ENCODE data around the gene DNAJC22.
"Not testable (repeated sequence)": the region's sequence is repeated elsewhere in the genome, so short reads cannot be mapped to it uniquely, and the experiment has no call there.

Gene DNAJC22

DNA sequence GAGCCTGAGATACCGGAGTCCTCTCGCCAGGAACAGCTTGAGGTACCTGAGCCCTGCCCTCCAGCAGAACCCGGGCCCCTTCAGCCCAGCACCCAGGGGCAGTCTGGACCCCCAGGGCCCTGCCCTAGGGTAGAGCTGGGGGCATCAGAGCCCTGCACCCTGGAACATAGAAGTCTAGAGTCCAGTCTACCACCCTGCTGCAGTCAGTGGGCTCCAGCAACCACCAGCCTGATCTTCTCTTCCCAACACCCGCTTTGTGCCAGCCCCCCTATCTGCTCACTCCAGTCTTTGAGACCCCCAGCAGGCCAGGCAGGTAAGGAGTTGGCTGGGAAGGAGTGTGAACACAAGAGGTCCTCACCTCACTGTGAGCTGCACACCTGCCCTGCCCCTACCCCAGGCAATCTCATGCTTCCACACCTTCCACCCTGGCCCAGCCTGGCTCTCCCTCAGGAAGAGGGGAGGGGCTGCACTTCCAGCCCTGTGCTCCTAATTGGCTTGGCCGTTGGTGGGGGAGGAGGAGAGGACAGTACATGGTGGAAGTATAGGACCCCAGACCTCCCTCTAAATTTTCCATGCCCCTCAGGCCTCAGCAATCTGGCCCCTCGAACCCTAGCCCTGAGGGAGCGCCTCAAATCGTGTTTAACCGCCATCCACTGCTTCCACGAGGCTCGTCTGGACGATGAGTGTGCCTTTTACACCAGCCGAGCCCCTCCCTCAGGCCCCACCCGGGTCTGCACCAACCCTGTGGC is 15.9 kb upstream of the DNAJC22 start:
- DNase-seq (ENCODE audit: low read depth in 3 of 3, low spot score in 1 of 3) = no peak

DNA sequence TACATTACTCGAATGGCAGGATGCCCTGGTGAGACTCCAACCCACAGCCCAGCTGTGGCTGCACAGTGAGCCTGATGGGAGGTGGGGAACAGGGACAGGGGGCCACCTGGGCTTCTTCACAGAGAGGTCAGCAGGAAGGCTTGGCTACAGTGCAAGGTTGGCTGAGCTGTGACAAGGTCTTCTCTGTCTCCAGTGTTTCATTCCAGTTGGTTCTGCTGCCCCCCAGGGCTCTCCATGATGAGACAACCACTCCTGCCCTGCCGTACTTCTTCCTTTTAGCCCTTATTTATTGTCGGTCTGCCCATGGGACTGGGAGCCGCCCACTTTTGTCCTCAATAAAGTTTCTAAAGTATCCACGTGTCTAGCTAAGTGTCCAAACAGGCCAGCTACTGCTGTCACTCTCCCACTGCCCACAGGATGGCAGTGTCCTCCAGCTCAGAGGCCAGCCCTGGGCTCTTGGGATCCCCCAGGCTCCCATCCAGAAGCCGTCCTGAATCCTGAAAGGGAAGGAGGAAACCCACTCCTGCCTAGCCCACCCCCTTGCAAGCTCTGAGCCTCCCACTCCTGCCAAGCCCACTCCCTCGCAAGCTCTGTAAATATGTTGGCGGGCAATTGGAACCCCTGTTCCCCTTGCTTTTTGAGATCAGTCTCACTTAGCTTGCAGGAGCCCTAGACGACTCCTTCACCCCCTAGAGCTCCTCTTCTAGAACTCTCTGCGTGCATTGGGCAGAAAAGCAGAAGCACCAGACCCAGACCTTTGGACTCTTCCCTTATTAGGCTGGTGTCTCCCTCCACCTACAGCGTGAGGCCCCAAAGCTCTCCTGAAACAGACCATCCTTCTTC is 15.1 kb upstream of the DNAJC22 start:
- no peak for DNase-seq (ENCODE audit: low read depth in 3 of 3, low spot score in 1 of 3)

DNA sequence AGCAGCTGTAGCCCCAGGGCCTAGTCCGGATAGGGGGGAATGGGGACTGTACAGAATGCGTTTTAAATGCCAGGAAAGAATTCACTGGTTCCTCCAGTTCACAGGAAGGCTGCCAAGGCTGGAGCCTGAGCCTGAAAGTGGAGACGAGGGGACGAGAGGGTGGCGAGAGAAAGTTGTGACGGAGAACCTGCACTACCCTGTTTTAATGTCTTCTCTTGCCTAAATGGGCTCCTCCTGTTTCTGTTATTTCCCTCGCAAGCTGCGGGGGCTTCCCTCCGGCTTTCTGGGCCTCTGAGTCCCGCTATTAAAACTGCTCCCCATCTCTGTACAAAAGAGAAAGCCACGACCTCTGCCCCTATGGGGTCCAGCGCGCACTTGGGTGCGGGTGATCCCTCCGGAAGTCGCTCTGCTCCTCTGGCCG is 14.2 kb upstream of the DNAJC22 start:
- DNase-seq (ENCODE audit: low read depth in 3 of 3, low spot score in 1 of 3) = no peak

DNA sequence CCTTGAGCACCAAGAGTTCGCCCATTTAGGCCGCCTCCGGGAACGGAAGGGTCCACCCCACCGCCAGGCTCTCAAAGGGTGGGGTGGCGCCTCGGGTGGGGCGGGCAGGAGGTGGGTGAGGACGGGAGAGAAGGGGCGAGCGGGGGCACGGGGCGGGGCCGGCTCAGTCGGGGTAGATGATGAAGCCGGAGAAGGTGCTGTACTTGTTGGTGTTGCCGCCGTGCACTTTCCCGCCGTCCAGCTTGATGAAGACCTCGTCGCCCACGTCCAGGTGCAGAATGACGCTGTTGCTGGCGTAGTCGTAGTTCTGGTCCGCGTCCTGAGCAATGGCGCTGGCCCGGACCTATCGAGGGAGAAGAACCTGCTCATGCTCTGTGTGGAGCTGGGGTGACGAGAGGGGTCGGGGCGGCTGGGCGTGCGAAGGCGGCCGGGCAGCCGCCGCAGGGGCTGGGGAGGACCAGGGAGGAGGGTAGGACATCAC is 13.8 kb upstream of the DNAJC22 start:
- no peak for DNase-seq (ENCODE audit: low read depth in 3 of 3, low spot score in 1 of 3)

DNA sequence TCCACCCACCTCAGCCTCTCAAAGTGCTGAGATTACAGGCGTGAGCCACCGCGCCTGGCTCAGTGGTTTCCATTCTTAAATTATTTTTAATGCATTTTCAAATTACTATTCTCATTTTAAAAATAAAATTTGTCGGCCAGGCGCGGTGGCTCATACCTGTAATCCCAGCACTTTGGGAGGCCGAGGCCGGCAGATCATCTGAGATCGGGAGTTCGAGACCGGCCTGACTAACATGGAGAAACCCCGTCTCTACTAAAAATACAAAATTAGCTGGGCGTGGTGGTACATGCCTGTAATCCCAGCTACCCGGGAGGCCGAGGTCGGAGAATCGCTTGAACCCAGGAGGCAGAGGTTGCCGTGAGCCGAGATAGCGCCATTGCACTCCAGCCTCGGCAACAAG is 12.9 kb upstream of the DNAJC22 start:
- not testable (repeated sequence) for DNase-seq (ENCODE audit: low read depth in 3 of 3, low spot score in 1 of 3)

DNA sequence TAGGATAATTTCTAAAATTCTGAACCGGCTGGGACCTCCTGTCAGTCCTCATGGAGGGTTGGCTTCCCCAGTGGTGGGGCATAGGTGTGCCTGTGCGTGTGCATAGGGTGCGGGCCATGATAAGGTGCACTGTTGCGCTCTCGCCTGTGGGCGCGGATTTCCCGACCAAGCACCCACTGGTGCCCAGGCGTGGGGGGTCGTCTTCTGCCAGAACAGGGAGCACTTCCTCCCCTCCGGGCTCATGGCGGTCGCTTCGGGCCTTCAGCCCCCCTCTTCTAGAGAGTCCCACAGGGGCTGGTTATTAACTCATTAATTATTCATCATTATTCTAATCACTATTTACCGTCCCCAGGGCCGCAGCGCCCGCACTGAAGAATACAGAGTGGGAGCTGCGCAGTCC is 12.5 kb upstream of the DNAJC22 start:
- no peak for DNase-seq (ENCODE audit: low read depth in 3 of 3, low spot score in 1 of 3)

DNA sequence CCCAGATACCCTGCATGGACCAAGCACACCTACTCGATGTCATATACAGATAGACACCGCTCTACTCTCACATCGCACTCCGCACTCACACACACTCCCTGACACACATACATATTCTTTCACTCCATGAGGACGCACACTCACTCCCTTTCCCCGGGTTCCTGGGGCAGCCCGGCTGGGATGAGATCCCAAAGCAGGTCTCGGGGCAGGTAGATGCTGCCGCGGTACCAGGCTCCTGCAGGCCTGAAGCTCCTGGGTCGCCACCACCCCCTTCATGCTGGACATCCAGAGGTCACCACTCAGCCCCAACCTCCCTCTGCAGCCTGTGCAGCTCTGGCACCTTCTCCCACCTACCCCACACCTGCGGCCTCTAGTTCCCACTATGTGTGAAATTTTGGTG is 12.0 kb upstream of the DNAJC22 start:
- DNase-seq (ENCODE audit: low read depth in 3 of 3, low spot score in 1 of 3) = no peak

DNA sequence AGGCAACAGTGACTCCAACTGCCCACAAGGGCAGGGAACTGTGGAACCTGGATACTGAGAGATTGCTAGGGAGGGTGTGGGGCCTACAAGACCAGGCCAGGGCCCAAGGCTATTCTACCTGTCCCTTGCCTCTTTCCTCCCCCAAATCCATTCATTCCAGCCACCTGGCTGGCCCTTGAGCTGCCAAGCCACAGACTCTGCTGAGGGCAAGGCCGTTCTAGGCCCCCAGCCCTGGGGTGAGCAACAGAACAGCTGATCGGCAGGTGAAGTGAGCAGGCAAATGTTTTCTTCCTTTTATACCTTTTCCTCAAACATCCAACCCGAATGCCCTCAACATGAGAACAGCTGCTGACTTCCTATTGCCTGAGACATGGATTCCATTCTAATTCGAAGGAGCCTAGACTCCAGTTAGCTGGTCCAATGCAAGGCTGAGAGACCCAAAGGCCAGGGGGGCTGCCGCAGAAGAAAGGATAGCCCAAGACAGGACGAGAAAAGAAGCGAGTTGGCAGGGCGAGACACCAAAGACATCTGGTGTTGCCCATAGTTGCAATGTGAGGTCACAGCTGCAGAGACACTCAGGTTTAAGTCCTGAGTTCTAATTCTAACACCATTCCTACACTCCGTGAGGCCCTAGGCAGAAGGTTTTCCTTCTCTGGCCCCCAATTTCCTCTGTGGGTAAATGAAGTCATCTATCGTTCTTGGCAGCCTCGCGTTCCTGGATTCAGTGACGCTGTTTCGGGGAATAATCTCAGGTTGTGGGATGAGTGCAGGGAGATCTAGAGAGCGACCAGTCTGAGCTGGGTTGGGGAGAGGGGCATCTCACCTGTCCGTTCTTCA is 11.4 kb upstream of the DNAJC22 start:
- no peak for DNase-seq (ENCODE audit: low read depth in 3 of 3, low spot score in 1 of 3)

DNA sequence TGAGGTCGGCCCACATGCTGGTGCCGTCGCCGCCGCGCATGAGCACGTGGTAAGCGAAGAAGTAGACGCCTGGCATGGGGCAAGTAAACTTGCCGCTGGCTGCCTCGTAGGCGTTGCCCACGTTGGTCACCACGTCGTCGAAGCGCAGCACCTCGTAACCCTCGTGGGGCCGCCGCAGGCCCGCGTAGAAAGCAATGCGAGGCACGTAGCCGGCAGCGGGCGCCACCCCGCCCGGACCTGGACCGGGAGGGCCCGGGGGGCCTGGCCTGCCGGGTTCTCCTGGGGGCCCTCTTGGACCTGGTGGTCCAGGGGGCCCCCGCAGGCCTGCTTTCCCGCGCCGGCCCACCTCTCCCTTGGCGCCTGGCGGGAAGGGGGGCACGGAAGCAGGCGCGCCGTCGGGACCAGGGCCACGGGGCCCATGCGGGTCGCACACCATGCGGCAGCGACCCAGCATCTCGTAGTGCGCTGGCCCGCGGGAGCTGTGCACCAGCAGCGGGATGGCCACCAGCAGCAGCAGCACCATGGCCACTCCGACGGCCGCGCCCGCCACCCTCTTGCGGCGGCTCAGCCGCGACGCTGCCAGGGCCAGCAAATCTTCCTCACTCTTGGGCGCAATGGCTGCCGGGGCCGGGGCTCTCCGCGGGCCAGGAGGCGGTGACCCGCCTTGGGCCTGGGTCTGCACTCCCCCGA is 10.6 kb upstream of the DNAJC22 start:
- DNase-seq (ENCODE audit: low read depth in 3 of 3, low spot score in 1 of 3) = no peak

DNA sequence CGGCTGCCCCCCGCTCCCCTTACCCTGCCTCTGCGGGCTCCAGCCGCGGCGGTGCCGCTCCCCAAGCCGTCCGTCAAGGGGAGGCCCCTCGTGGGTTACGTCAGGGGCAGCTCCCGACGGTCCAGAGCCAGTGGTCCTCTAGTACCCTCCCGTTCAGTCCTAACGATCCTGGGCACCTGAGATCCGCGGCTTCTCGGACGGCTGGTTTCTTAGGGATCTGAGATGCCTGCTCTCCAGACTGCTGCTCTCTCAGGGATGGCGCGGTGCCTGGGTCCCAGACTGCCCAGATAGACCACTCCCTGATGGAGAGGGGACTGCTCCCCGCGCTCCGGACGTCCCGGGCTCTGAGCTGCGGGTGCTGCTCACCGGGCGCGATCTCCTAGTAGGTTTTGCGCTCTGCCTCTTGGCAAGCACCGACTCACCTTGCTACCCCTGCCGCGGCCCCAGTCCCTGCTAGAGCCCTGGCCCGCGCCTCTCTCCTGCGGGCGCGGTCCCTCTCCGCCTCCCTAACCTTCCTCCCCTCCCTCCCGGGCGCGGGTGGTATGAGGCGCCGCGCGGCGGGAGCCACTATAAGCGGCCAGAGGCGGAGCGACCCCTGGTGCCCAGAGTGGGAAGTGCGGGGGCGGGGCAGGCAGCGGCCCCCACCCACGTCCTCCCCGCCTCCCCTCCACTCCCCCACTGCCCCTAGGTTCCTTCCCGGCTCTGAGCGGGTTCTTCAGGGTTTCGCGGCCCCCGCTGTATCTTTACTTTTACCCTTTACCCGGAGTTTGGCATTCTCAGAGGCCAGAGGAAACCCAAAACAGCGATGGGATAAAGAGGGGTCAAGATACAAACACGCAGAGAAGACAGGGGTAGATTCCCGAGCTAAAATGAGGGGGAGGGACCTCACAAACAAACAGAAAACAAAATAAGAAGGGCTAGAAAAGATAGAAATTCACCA is 9.8 kb upstream of the DNAJC22 start, which contains the start of gene C1QL4:
Gene C1QL4 (minus strand): TSS at position 544 of the 940 bp plus-strand sequence. CDS start 711 bp downstream, outside the sequence.
- DNase-seq (ENCODE audit: low read depth in 3 of 3, low spot score in 1 of 3) = peak; percentile 51 to 90 (median 81)

DNA sequence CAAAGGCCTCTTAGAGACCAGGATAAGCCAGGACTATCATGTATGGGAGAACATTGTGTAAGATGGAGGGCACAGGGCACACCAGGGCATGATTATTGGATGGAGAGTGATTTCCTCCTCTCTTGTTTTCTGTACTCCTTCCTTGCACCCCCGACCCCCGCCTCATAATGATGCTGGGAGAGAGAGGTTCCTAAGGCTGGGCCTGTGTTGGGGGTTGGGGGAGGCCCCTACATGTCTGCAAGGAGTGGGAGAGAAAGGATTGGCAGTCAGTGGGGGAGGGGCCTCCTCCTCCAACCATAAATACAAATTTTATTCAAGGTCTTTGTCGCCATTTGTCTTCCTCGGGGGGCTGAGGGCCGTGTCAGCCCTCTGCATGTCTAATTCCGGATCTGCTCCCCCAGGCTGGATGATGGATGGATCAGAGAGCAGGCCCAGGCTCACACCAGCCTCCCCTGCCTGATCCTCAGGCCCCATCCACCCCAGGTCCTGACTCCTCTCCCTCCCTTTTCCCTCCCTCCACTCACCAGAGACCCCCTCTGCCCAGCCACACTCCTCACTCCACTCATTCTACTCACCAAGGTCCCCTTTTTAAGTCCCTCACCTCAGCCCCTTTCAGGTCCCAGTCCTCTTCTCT is 7.7 kb upstream of the DNAJC22 start:
- no peak for DNase-seq (ENCODE audit: low read depth in 3 of 3, low spot score in 1 of 3)

DNA sequence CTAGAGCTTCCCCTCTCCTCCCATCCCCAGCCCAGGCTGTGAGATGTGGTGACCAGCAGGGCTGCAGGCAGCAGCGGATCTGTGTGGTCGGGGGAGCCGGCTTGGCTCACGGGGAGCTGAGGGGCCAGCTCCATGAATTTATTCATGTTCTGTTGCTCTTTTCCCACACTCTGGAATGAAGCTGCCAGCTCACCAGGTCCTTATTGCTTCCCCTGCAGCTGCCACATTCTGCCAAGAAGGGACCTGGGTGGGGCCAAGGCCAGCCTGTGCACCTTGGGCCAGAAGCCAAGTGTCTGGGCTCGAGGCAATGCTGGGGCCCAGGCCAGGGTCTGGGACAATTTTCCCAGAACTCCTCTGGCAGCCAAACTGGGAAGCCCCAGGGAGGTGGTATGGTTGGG is 7.2 kb upstream of the DNAJC22 start:
- no peak for DNase-seq (ENCODE audit: low read depth in 3 of 3, low spot score in 1 of 3)

DNA sequence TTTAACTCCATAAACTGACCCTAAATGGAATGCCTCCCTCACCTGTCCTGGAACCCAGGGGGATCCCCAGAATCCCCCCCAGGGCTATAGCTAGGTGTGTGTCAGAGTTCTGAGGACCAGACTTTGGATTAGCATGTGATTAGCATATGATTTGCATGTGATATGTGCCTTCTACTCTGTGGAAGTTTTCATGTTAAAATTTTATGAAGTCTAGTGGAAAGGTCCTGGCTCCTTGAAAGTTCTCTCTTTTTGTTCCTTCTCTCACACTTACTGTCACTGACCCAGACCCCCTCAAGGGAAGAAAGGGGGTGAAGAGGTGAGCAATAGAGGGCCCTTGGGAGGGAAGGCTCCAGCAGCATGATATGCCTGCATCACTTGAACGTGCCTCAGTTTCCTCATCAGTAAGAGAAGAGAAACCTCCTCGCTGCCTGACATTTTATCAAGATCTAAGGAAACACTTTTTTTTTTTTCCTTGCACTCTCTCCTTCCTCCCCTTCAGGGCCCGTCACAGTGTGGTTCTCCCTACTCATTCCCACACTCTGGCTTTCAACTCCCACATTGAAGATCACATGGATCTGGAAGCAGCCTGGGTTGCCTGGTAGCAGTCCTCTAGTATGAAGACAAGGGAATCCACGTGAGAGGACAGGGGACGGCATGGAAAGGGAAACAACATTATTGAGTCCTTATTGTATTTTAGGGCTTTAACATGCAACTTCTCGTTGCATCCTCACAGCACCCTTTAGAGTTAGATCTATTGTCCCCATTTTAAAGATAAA is 6.4 kb upstream of the DNAJC22 start:
- no peak for DNase-seq (ENCODE audit: low read depth in 3 of 3, low spot score in 1 of 3)

DNA sequence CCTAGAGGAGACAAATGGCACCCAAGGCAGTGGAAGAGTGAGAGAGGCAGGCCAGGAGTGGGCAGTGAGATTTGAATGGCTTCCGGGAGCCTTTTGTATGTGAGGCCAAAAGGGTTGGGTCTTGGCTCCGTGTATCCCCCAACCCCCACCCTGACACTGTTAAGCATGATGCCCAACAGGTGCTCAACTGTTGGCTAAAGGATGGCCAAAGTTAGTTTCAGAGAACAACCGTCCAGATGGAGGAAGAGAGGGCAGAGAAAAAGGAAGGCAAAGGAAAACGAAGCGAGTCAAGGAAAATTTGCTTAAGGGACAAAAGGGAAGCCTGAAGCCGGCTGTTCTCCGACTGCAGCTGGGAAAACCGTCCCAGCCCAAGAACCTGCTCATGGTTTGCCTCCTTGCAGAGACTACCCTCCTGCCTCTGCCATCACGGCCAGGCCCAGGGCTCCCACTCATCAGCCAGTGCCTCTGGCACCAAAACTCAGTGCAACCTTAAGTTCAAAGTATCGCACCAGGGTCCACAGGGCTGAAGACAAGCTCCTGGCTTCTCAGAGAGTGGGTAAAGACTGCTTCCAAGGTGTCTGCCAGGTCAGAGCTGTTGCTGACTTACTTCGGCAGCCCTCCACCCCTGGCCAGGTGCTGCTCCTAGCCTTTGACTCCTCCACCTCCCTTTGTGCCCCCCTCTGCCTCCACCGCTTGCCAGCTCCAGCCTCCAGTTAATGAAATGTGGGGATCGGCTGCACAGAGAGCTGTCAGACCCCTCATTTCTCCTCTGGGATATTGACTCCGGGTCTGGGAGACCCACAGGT is 5.5 kb upstream of the DNAJC22 start:
- no peak for DNase-seq (ENCODE audit: low read depth in 3 of 3, low spot score in 1 of 3)

DNA sequence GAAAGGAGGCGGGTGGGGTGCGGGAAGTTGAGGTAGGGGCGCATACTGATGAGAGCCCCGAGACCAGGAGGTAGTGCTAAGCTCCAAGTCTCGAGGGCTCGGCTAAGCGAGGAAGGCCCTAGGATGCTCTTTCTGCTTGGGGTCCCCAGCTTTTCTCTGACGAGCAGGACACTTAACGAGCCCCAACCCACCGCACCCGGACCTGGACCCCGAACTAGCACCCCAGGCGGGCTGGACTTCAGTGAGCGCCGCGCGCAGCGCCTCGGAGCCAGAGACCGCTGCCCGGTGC is 5.0 kb upstream of the DNAJC22 start:
- DNase-seq (ENCODE audit: low read depth in 3 of 3, low spot score in 1 of 3) = no peak

DNA sequence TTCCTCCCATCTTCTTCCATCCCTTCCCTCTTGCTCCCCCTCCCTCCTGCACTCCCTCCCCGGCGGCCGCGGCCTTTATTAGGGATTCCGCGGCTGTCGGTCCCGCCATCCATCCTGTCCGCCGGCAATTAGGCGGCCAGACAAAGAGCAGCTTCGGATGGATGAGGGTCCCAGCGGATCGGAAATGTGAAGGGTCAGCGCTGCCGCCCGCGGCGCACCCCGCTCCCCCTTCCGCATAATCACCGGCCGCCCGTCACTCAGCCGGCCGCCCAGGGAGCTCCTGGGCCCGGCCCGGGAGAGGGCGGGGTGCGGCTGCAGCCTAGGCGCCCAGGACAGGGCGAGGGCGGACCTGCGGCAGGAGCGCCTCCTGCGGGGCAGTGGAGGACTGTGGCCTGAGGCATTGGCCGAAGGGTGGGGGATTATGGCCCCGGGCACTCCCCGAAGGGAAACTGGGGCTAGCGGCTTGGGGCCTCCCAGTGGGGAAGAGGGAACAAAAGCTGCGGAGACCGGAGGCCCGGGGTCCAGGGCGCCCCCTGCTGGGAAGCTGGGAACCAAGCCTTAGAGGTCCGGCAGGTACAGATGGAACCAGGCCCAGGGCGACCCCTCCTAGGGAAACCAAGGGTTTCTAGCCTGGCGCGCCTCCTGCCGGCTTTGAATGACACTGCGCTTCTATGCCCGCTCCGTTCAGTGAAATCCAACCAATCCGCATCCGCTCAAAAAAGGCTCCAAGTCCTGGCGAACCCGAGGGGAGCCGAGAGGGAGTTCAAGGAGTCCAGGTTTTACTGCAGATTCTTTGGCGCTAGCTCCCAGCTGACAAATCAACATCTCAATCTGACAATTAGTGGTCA is 4.4 kb upstream of the DNAJC22 start:
- DNase-seq (ENCODE audit: low read depth in 3 of 3, low spot score in 1 of 3) = peak in 2 of 3 donors; percentile 16 to 62

All from stimulated activated CD4-positive, alpha-beta T cell treated with anti-CD3 and anti-CD28 coated beads, TNF-alpha, amount 100 ng/mL, for 1 hour (primary cell).